GM12872 (cell line): ENCODE measurements around the gene ZNRF4.

ENCODE experiments used
- TF ChIP-seq, protein P1 (sequence below): IDR thresholded peaks from 3 replicates; pipeline ENCODE4 v1.5.1; 2011; ENCODE audit warnings: low read depth, mild to moderate bottlenecking, low read length, moderate library complexity; ENCODE audit not compliant: insufficient read depth

Gene ZNRF4

DNA sequence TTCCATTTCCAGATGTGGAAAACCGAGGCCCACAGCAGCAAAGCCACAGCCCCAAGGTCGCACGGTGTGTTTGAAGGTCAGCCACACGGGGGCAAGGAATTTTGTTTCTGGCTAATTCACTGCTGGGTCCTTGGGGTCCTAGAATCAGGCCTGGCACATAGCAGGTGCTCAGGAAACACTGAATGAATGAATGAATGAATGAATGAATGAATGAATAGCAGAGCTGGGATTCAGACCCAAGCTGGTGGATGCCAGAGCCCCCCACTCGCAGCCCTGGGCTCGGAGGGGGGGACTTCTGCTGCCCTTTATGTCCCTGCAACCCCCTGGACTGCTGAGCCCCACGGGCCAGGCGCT is 37.0 kb downstream of the ZNRF4 start:
- TF ChIP-seq, protein P1, sequence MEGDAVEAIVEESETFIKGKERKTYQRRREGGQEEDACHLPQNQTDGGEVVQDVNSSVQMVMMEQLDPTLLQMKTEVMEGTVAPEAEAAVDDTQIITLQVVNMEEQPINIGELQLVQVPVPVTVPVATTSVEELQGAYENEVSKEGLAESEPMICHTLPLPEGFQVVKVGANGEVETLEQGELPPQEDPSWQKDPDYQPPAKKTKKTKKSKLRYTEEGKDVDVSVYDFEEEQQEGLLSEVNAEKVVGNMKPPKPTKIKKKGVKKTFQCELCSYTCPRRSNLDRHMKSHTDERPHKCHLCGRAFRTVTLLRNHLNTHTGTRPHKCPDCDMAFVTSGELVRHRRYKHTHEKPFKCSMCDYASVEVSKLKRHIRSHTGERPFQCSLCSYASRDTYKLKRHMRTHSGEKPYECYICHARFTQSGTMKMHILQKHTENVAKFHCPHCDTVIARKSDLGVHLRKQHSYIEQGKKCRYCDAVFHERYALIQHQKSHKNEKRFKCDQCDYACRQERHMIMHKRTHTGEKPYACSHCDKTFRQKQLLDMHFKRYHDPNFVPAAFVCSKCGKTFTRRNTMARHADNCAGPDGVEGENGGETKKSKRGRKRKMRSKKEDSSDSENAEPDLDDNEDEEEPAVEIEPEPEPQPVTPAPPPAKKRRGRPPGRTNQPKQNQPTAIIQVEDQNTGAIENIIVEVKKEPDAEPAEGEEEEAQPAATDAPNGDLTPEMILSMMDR: no peak

DNA sequence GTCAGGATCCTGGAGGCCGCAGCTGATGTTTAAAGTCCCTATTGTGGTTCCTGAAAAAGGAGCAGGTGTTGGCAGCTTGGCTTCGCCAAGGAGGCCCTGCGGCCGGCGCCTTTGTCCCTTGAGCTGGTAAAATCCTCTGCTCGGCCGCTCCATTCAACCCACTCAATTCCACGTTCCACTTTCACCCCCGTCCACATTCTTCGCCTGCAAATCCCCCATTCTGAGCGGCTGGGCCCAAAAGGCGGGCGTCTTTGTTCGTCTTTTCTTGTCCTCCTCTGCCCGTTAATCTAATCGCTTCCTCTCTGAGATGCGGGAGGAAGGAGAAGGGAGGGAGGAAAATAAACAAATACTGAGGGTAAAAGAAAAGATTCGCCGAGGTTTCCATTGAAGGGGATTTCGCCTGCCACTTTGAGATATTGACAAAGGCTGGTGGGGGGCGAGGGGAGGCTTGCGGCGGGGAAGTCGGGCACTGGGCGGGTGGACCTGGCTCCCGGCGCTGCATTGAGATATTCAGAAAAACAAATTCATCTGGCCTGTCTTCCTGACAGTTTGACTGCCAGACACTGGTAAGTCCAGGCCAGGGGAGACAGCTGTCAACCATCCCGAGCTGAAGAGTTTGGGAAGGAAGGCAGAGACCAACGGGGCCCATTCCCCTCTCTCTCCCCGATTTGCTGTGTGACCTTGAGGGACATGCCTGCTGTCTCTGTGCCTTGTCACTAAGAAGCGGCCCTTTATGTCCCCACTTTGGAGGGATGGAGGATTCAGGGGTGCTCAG is 37.6 kb downstream of the ZNRF4 start:
- TF ChIP-seq, protein P1: no peak

DNA sequence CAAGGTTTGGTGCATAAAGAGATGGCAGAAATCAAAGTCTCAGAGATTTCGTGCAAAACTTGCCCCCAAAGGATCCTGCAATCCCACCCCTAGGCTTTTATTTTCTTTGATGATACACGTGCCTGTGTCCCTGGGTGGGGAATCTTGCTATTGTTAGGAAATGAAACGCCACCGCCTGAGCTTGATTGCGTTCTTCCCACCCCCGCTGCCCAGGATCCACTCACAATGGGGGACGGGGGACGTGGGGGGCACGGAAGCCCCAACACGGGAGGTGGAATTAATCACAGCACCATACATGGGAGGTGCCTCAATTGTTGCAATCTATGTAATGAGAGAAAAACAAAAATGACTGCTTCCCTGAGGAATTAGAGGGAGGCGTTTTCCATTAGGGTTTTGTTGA is 39.6 kb downstream of the ZNRF4 start:
- TF ChIP-seq, protein P1: no peak

DNA sequence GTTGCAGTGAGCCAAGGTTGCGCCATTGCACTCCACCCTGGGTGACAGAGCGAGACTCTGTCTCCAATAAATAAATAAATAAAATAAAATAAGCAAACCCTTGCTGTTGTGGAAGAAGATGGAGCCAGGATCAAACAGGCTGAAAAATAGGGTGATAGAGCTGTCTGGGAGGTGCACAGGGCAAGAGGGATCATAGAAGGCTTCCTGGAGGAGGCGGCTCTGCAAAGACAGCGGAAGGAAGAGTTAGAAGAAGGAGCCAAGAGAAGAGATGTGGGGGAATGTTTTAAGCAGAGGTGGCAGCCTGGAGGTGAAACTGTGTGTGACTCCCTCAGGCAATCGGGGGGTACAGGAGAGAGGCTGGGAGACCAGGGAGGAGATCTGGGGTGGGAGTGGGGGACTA is 40.6 kb downstream of the ZNRF4 start:
- TF ChIP-seq, protein P1: no peak

DNA sequence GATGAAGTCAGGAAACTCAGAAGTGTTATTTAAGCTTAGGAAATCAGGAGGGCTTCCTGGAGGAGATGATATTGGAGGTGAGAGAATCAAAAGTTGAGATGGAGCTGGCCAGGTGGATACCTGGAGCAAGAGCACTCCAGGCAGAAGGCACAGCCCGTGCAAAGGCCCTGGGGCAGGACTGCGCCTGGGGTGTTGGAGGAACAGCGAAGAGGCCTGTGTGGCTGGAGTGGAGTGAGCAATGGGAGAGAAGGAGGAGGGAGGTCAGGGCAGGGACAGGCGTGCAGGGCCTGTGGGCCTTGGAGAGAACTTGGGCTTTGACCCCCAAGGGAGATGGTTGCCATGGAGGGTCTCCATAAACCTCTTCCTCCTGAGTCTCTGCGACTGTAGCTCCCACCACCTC is 42.1 kb downstream of the ZNRF4 start:
- TF ChIP-seq, protein P1: no peak

DNA sequence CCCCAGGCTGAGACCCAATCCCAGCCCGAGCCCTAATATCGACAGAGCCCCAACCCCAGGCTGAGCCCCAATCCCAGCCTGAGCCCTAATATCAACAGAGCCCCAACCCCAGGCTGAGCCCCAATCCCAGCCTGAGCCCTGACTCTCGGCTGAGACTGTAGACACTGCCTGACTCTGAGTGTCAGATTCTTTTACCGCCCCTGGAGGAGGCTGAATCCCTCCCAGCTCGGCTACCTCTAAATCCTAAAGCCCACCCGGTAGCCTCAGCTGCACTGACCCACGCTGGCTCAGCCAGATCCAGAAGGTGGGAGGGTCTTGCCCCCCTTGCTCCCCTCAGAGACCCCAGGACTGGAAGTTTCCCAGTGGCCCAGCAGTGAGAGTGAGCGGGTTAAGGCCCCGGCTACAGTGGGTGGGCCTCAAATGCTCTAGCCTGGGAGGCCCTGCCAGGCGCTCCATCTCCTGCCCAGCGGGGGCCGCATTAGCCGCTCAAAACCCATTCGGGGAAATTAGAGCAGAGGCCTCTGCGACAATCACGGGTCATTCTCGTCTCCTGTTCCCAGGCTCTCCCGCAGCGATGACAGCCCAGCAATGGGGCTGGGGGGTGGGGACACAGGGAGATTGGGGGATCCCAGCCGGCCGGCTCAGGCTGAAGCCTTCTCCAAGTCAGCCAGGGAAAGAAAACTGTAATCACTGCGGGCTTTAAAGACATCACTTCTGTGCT is 43.8 kb downstream of the ZNRF4 start:
- TF ChIP-seq, protein P1: no peak

DNA sequence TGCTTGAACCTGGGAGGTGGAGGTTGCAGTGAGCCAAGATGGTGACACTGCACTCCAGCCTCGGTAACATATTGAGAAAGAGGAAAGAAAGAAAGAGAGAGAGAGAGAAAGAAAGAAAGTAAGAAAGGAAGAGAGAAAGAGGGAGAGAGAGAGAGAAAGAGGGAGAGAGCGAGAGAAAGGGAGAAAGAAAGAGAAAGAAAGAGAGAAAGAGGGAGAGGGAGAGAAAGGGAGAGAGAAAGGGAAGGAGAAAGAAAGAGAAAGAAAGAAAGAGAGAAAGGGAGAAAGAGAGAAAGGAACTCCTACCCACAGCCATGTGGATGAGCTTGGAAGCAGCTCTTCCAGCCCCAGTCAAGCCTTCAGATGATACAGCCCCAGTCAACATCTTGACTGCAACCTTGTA is 46.7 kb downstream of the ZNRF4 start:
- TF ChIP-seq, protein P1: no peak
